DND-41 (cell line): Measurements from ENCODE around the gene GRID1.

Experiments
- EZH2 ChIP-seq: IDR thresholded peaks from 3 replicates; pipeline ENCODE4 v1.6.1; 2012; ENCODE audit warnings: borderline replicate concordance, low read depth, mild to moderate bottlenecking, moderate library complexity, low read length, inconsistent platforms; ENCODE audit not compliant: severe bottlenecking
- TF ChIP-seq, protein P1 (sequence below): IDR thresholded peaks from 2 replicates; pipeline ENCODE4 v1.5.1; 2012; ENCODE audit warnings: borderline replicate concordance, low read length, moderate library complexity, mild to moderate bottlenecking; ENCODE audit not compliant: poor library complexity, severe bottlenecking; ENCODE audit errors: extremely low read depth

DNA sequence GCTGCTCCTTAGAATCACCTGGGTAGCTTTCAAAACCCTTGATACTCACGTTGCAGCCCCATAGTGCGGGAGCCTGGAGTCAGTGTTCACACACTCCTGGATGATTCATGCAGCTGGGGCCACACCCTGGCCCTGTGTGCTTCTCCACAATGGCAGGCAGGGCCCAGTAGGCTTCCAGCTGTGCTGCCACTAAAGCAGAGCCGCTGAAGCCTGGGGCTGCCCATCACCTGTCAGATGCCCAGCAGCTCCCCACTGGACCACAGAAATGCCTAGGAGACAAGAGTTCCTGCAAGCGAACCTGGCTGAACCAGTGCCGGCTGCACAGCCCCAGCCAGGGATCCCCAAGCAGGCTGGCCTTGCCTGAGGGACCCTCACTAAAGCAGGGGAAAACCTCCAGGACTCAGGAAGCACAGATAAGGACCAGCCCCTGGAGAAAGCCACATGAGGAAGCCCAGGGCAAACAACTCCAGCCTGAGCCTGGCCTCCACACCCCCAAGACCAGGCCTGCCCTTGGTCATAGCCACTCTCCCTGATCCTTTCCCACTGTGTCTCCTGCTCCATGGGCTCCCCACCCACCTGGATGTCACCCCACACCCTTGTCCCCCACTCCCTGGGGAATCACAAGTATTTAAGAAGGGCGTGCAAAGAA lies 111.9 kb downstream of the GRID1 start:
- TF ChIP-seq, protein P1, sequence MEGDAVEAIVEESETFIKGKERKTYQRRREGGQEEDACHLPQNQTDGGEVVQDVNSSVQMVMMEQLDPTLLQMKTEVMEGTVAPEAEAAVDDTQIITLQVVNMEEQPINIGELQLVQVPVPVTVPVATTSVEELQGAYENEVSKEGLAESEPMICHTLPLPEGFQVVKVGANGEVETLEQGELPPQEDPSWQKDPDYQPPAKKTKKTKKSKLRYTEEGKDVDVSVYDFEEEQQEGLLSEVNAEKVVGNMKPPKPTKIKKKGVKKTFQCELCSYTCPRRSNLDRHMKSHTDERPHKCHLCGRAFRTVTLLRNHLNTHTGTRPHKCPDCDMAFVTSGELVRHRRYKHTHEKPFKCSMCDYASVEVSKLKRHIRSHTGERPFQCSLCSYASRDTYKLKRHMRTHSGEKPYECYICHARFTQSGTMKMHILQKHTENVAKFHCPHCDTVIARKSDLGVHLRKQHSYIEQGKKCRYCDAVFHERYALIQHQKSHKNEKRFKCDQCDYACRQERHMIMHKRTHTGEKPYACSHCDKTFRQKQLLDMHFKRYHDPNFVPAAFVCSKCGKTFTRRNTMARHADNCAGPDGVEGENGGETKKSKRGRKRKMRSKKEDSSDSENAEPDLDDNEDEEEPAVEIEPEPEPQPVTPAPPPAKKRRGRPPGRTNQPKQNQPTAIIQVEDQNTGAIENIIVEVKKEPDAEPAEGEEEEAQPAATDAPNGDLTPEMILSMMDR = no peak
- TF ChIP-seq EZH2 = no peak
